Measurements from ENCODE around the gene AP4S1.

- TF ChIP-seq CTCF (IDR thresholded peaks at IDR 0.05; ENCODE audit: borderline replicate concordance, extremely low read depth, low read length, poor library complexity, severe bottlenecking) (no peak), EZH2 (IDR thresholded peaks at IDR 0.05; ENCODE audit: borderline replicate concordance, low read depth, low read length, severe bottlenecking) (no peak)
Measured at GRCh38 chr14:31142455-31143087, 117.1 kb downstream of the AP4S1 start.
